ENCODE measurements around the gene PBX2. TPM values are rescaled to one million over a fixed set of nuclear protein-coding genes. Genes with fewer than 3 reads are reported as not detected.
"Not testable (repeated sequence)": the region's sequence is repeated elsewhere in the genome, so short reads cannot be mapped to it uniquely, and the experiment has no call there.

PBX2 gene
- total RNA-seq, 1 donor from 2014 or later: 91.9 TPM

- Mint-ChIP-seq H3K4me1 (ENCODE audit: low read depth) (peaks cover 24% of the 10 kb centered on the region), H3K27ac (no peak overlapping the region), H3K27me3 (ENCODE audit: insufficient read depth) (peaks cover 46% of the 10 kb centered on the region), H3K9me3 (no peaks in the 10 kb centered on the region), H3K36me3 (ENCODE audit: low read depth) (peaks cover 3% of the 10 kb centered on the region), H3K4me3 (no peak overlapping the region)
- intact Hi-C loops (cut with micrococcal nuclease): no loop called here
- DNase-seq (ENCODE audit: low spot score): no peak
Measured at GRCh38 chr6:32146287-32146686, 43.7 kb downstream of the PBX2 start.

GRCh38 chr6:32144238-32144637, 45.8 kb downstream of the PBX2 start:
- DNase-seq (ENCODE audit: low spot score); intact Hi-C loops (cut with micrococcal nuclease); H3K4me3 Mint-ChIP-seq; H3K27ac Mint-ChIP-seq; H3K9me3 Mint-ChIP-seq; H3K36me3 Mint-ChIP-seq (ENCODE audit: low read depth): not testable (repeated sequence)
- peaks cover 17% of the 10 kb centered on the region for H3K4me1 Mint-ChIP-seq (ENCODE audit: low read depth)
- peaks cover 37% of the 10 kb centered on the region for H3K27me3 Mint-ChIP-seq (ENCODE audit: insufficient read depth)

DNA sequence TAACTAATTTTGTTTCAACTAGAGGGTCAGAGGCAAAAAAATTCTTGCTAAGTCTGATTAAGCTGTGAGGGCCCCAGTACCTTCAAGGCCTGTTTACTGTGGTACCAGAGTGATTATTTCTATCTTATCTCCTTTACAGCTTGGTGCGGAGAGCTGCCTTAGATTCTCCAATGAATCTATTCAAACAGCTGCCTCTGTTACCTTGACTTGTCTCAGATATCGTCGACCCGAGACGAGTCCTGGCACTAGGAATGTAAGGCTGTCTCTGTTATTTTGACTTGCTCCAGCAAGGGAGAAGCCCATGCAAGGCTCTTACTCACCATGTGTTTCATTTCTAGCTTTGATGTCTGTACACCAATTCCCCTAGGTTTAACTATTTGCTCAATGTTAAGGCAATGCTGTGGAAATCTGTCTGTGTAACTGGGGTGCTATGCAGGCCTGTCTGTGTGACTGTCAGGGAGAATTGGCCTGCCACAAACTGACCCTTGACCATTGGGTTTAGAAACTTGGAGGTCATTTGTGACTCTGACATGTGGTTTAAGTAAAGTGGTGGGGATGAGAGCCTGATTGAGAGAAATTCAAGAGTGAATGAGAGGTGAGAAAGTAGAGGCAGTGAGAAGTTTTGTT, 49.5 kb downstream of the PBX2 start:
- no peaks in the 10 kb centered on the region for H3K9me3 Mint-ChIP-seq
- DNase-seq (ENCODE audit: low spot score): no peak
- H3K36me3 Mint-ChIP-seq (ENCODE audit: low read depth): no peaks in the 10 kb centered on the region
- H3K27ac Mint-ChIP-seq: no peak overlapping the region
- intact Hi-C loops (cut with micrococcal nuclease): no loop called here
- no peak overlapping the region for H3K4me3 Mint-ChIP-seq
- H3K4me1 Mint-ChIP-seq (ENCODE audit: low read depth): no peaks in the 10 kb centered on the region
- peaks cover 19% of the 10 kb centered on the region for H3K27me3 Mint-ChIP-seq (ENCODE audit: insufficient read depth)

DNA sequence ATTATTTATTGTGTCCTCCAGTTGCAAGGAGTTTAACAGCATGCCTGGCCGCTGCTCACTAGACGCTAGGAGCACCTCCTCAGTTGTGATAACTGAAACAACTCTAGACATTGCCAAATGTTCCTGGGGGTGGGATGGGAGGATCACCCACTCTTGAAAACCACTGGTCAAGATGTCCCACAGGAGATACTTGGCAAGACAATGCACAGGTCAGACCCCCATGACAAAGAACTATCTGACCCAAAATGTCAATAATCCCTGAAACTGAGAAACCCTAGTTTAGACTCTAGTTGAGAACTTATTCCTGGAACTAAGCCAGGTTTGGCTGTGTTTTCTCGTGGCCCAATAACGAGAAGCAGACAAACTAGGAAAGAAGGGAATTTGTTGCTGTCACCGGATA, 50.4 kb downstream of the PBX2 start:
- H3K36me3 Mint-ChIP-seq (ENCODE audit: low read depth): no peaks in the 10 kb centered on the region
- intact Hi-C loops (cut with micrococcal nuclease): no loop called here

DNA sequence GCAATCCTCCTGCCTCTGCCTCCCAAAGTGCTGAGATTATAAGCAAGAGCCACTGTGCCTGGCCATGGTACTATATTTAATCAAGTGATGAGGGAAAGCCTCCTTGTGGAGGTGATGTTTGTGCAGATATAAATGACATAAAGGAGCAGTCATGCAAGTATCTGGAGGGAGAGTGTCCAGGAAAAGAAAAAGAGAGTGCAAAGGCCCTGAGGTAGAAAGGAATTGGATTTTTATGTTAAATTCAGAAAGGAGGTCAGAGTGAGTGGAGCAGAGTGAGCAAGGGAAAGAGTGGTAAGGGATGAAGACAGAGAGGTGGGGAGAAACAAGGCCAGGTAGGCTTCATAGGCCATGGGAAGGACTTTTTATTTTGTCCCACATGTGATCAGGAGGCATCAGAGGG, 52.5 kb downstream of the PBX2 start:
- DNase-seq (ENCODE audit: low spot score): no peak
- H3K9me3 Mint-ChIP-seq: no peaks in the 10 kb centered on the region
- no peak overlapping the region for H3K27ac Mint-ChIP-seq
- H3K36me3 Mint-ChIP-seq (ENCODE audit: low read depth): no peaks in the 10 kb centered on the region
- H3K4me3 Mint-ChIP-seq: no peak overlapping the region
- no peaks in the 10 kb centered on the region for H3K4me1 Mint-ChIP-seq (ENCODE audit: low read depth)
- peaks cover 24% of the 10 kb centered on the region for H3K27me3 Mint-ChIP-seq (ENCODE audit: insufficient read depth)
- intact Hi-C loops (cut with micrococcal nuclease): no loop called here

More for the DNA sequence above, 50.4 kb downstream of the PBX2 start:
- Mint-ChIP-seq H3K4me3 (no peak overlapping the region), H3K27me3 (ENCODE audit: insufficient read depth) (peaks cover 26% of the 10 kb centered on the region), H3K4me1 (ENCODE audit: low read depth) (no peaks in the 10 kb centered on the region), H3K27ac (no peak overlapping the region), H3K9me3 (no peaks in the 10 kb centered on the region)
- no peak for DNase-seq (ENCODE audit: low spot score)

Other genes with a start within 250 kb of the PBX2 start
- gene CFB, start 244.1 kb downstream of the PBX2 start, total RNA-seq: 0.21 TPM in 1 of 2 replicates, not detected in the other
- 92.3 and 97.7 TPM in 2 replicates for gene NELFE, start 231.2 kb downstream of the PBX2 start, total RNA-seq
- 85.8 and 101 TPM in 2 replicates for gene SKIC2, start 231.0 kb downstream of the PBX2 start, total RNA-seq
- gene DXO, start 218.1 kb downstream of the PBX2 start, total RNA-seq: 14.1 and 15.2 TPM in 2 replicates
- 4.0 and 4.1 TPM in 2 replicates for gene C4A, start 208.1 kb downstream of the PBX2 start, total RNA-seq
- gene C4B, start 175.4 kb downstream of the PBX2 start, total RNA-seq: 4.1 and 4.7 TPM in 2 replicates
- 0.34 and 0.36 TPM in 2 replicates for gene CYP21A2, start 151.8 kb downstream of the PBX2 start, total RNA-seq
- gene TNXB, start 80.9 kb downstream of the PBX2 start, total RNA-seq: 2.0 and 4.4 TPM in 2 replicates
- 80.1 and 97.6 TPM in 2 replicates for gene ATF6B, start 62.0 kb downstream of the PBX2 start, total RNA-seq
- 4.8 and 6.0 TPM in 2 replicates for gene FKBPL, start 59.9 kb downstream of the PBX2 start, total RNA-seq
- gene PRRT1, start 38.3 kb downstream of the PBX2 start, total RNA-seq: 0.24 and 0.57 TPM in 2 replicates
- gene PPT2, start 36.1 kb downstream of the PBX2 start, total RNA-seq: 12.4 and 17.1 TPM in 2 replicates
- 8.3 and 9.1 TPM in 2 replicates for gene EGFL8, start 25.6 kb downstream of the PBX2 start, total RNA-seq
- gene AGPAT1, start 14.1 kb downstream of the PBX2 start, total RNA-seq: 34.5 and 35.6 TPM in 2 replicates
- gene RNF5, start 11.8 kb downstream of the PBX2 start, total RNA-seq: 58.1 and 60.4 TPM in 2 replicates
- gene AGER, start 5.9 kb downstream of the PBX2 start, total RNA-seq: 19.6 and 20.2 TPM in 2 replicates
- 82.5 and 84.7 TPM in 2 replicates for gene GPSM3, start 2.4 kb upstream of the PBX2 start, total RNA-seq
- gene NOTCH4, start 33.9 kb upstream of the PBX2 start, total RNA-seq: 0.66 and 0.73 TPM in 2 replicates
- gene TSBP1, start 181.7 kb upstream of the PBX2 start, total RNA-seq: not detected in 2 replicates
- gene BTNL2, start 217.0 kb upstream of the PBX2 start, total RNA-seq: not detected in 2 replicates
- gene HLA-DRA, start 249.7 kb upstream of the PBX2 start, total RNA-seq: 39.3 and 40.1 TPM in 2 replicates

All from activated T-helper 1 cell treated with anti-CD3 and anti-CD28 coated beads, Interleukin-12 subunit alpha, Interleukin-12 subunit beta, Interleukin-2, Interleukin-4 antibody, amounts not matched to agents 30 ng/mL and 10 ng/mL and 1 ng/mL, durations not matched to agents 14 hours and 24 hours and 36 hours (primary cell).